RPMI7951 (cell line): ENCODE data around the gene ZNF529. TPM values are rescaled to one million over a fixed set of nuclear protein-coding genes. Genes with fewer than 3 reads are reported as not detected.

ENCODE experiments used
- DNase-seq: peaks from one replicate; pipeline ENCODE4 v3.0.0-alpha.2; 2012; ENCODE audit warnings: low read depth
- total RNA-seq: library from RNA; depleted of rRNA; stranded (reverse); fragments of >200 nt; shearing (Covaris generic); gene quantifications from 2 replicates; pipeline ENCODE4 v1.2.3, GENCODE V29; 2014; rRNA removed

The ZNF529 gene
- total RNA-seq, 1 experiment from 2014 or later: 8.9 TPM

- DNase-seq: no peak
These were observed 59.0 kb downstream of the ZNF529 start for GRCh38 chr19:36514012-36514612.

- DNase-seq: no peak
These were observed 64.8 kb downstream of the ZNF529 start for GRCh38 chr19:36508325-36508724.

- DNase-seq: no peak
These were observed 71.1 kb downstream of the ZNF529 start for GRCh38 chr19:36501973-36502372.

GRCh38 chr19:36497001-36497400 lies 76.1 kb downstream of the ZNF529 start:
- no peak for DNase-seq

Other genes starting within 250 kb of the ZNF529 start
- 1.7 and 1.8 TPM in 2 replicates for gene ZFP14, start 194.1 kb downstream of the ZNF529 start, total RNA-seq
- 6.6 and 7.4 TPM in 2 replicates for gene ZFP82, start 154.6 kb downstream of the ZNF529 start, total RNA-seq
- gene ZNF566, start 83.7 kb downstream of the ZNF529 start, total RNA-seq: 15.0 and 16.3 TPM in 2 replicates
- 22.6 and 49.5 TPM in 2 replicates for gene ZNF260, start 45.0 kb downstream of the ZNF529 start, total RNA-seq
- gene ZNF382, start 32.0 kb upstream of the ZNF529 start, total RNA-seq: 3.4 and 3.5 TPM in 2 replicates
- 8.8 and 12.1 TPM in 2 replicates for gene ZNF461, start 93.5 kb upstream of the ZNF529 start, total RNA-seq
- gene ZNF567, start 114.3 kb upstream of the ZNF529 start, total RNA-seq: 5.5 and 13.8 TPM in 2 replicates
- gene ZNF850, start 199.5 kb upstream of the ZNF529 start, total RNA-seq: 3.8 and 4.1 TPM in 2 replicates